ENCODE measurements around the gene TEX28.
"Not testable (repeated sequence)": the region's sequence is repeated elsewhere in the genome, so short reads cannot be mapped to it uniquely, and the experiment has no call there.

TEX28 gene

GRCh38 chrX:154248076-154248475 is 46.8 kb downstream of the TEX28 start:
- H3K36me3 ChIP-seq (replicated peaks); H3K4me3 ChIP-seq; H3K9me3 ChIP-seq; DNase-seq (ENCODE audit: low spot score in 2 of 2); H3K4me1 ChIP-seq; H3K27me3 ChIP-seq (ENCODE audit: low read depth); in situ Hi-C loops (cut with MboI; ENCODE audit: low sequenced_read_pairs): not testable (repeated sequence)

- H3K4me1 ChIP-seq; H3K36me3 ChIP-seq (replicated peaks); H3K9me3 ChIP-seq; H3K4me3 ChIP-seq; H3K27me3 ChIP-seq (ENCODE audit: low read depth); DNase-seq (ENCODE audit: low spot score in 2 of 2); in situ Hi-C loops (cut with MboI; ENCODE audit: low sequenced_read_pairs): not testable (repeated sequence)
These were observed 47.4 kb downstream of the TEX28 start for GRCh38 chrX:154247377-154248045.

- in situ Hi-C loops (cut with MboI; ENCODE audit: low sequenced_read_pairs); H3K27me3 ChIP-seq (ENCODE audit: low read depth); H3K36me3 ChIP-seq (replicated peaks); H3K9me3 ChIP-seq; DNase-seq (ENCODE audit: low spot score in 2 of 2); H3K4me3 ChIP-seq; H3K4me1 ChIP-seq: not testable (repeated sequence)
These were observed 54.9 kb downstream of the TEX28 start for GRCh38 chrX:154239982-154240503.

GRCh38 chrX:154238939-154239559 is 55.9 kb downstream of the TEX28 start:
- H3K36me3 ChIP-seq (replicated peaks); H3K4me1 ChIP-seq; in situ Hi-C loops (cut with MboI; ENCODE audit: low sequenced_read_pairs); H3K27me3 ChIP-seq (ENCODE audit: low read depth); H3K4me3 ChIP-seq; H3K9me3 ChIP-seq: not testable (repeated sequence)
- DNase-seq (ENCODE audit: low spot score in 2 of 2): peak in 1 of 2 experiments; percentile 6

GRCh38 chrX:154233620-154234019 is 61.3 kb downstream of the TEX28 start:
- H3K36me3 ChIP-seq (replicated peaks); H3K4me1 ChIP-seq; H3K9me3 ChIP-seq; in situ Hi-C loops (cut with MboI; ENCODE audit: low sequenced_read_pairs); DNase-seq (ENCODE audit: low spot score in 2 of 2); H3K4me3 ChIP-seq; H3K27me3 ChIP-seq (ENCODE audit: low read depth): not testable (repeated sequence)

- H3K4me3 ChIP-seq; H3K9me3 ChIP-seq; in situ Hi-C loops (cut with MboI; ENCODE audit: low sequenced_read_pairs); H3K36me3 ChIP-seq (replicated peaks); H3K27me3 ChIP-seq (ENCODE audit: low read depth); DNase-seq (ENCODE audit: low spot score in 2 of 2); H3K4me1 ChIP-seq: not testable (repeated sequence)
These were observed 63.5 kb downstream of the TEX28 start for GRCh38 chrX:154231443-154231842.

- H3K4me1 ChIP-seq; H3K27me3 ChIP-seq (ENCODE audit: low read depth); H3K36me3 ChIP-seq (replicated peaks); H3K4me3 ChIP-seq; in situ Hi-C loops (cut with MboI; ENCODE audit: low sequenced_read_pairs); H3K9me3 ChIP-seq; DNase-seq (ENCODE audit: low spot score in 2 of 2): not testable (repeated sequence)
These were observed 68.2 kb downstream of the TEX28 start for GRCh38 chrX:154226706-154227105.

GRCh38 chrX:154225292-154225691 is 69.6 kb downstream of the TEX28 start:
- H3K36me3 ChIP-seq (replicated peaks); H3K27me3 ChIP-seq (ENCODE audit: low read depth); in situ Hi-C loops (cut with MboI; ENCODE audit: low sequenced_read_pairs); H3K4me3 ChIP-seq; DNase-seq (ENCODE audit: low spot score in 2 of 2); H3K9me3 ChIP-seq; H3K4me1 ChIP-seq: not testable (repeated sequence)

Data from HAP-1 (cell line).